Neural cell (in vitro differentiated cells): ENCODE data around the gene MGAT5. TPM values are rescaled to one million over a fixed set of nuclear protein-coding genes. Genes with fewer than 3 reads are reported as not detected.

Experiments
- H2AFZ ChIP-seq: fragments of 200-600, 300-800 bp; sonication (generic), shearing (Covaris generic); 2 replicates; pipeline ENCODE4 v1.6.0; 2014; ENCODE audit warnings: low read depth, mild to moderate bottlenecking, antibody characterized with exemption, low read length, moderate library complexity
- H3F3A ChIP-seq: fragments of 200-600 bp; shearing (Covaris generic); 2 replicates; pipeline ENCODE4 v1.6.1; 2016; ENCODE audit warnings: mild to moderate bottlenecking, moderate library complexity, mixed read lengths, antibody characterized with exemption, low read length; ENCODE audit not compliant: insufficient read depth, poor library complexity, severe bottlenecking
- H3K27ac ChIP-seq: fragments of 200-600, 300-800 bp; sonication (generic), shearing (Covaris generic); 2 replicates; pipeline ENCODE4 v1.5.1; 2014; ENCODE audit warnings: mild to moderate bottlenecking, low read length, moderate library complexity
- H3K27me3 ChIP-seq: fragments of 300-800, 200-600 bp; sonication (generic), shearing (Covaris generic); 2 replicates; pipeline ENCODE4 v1.6.0; 2014; ENCODE audit warnings: mild to moderate bottlenecking, low read depth, low read length, moderate library complexity; ENCODE audit not compliant: insufficient read depth
- H3K36me3 ChIP-seq: fragments of 300-800, 200-600 bp; sonication (generic), shearing (Covaris generic); 2 replicates; pipeline ENCODE4 v1.5.1; 2014; ENCODE audit warnings: mild to moderate bottlenecking, antibody characterized with exemption, low read length, moderate library complexity; ENCODE audit not compliant: insufficient read depth
- H3K4me2 ChIP-seq: fragments of 300-800, 200-600 bp; sonication (generic), shearing (Covaris generic); 2 replicates; pipeline ENCODE4 v1.6.0; 2014; ENCODE audit warnings: mild to moderate bottlenecking, low read length
- H3K4me3 ChIP-seq: fragments of 300-800, 200-600 bp; sonication (generic), shearing (Covaris generic); 2 replicates; pipeline ENCODE4 v1.5.1; 2014; ENCODE audit warnings: mild to moderate bottlenecking, low read length, moderate library complexity
- H3K79me2 ChIP-seq: fragments of 200-600 bp; shearing (Covaris generic); replicated peaks from 2 replicates; pipeline ENCODE4 v1.6.0; 2014; ENCODE audit warnings: mild to moderate bottlenecking, low read length, moderate library complexity; ENCODE audit not compliant: insufficient read depth
- H3K9ac ChIP-seq: fragments of 300-800, 200-600 bp; sonication (generic), shearing (Covaris generic); 2 replicates; pipeline ENCODE4 v1.6.1; 2016; ENCODE audit warnings: mild to moderate bottlenecking, low read length, mixed read lengths
- H3K9me2 ChIP-seq: fragments of 200-600 bp; shearing (Covaris generic); 2 replicates; pipeline ENCODE4 v1.6.1; 2016; ENCODE audit warnings: mild to moderate bottlenecking, low read length, mixed read lengths; ENCODE audit not compliant: insufficient read depth
- H3K9me3 ChIP-seq: fragments of 200-600, 300-800 bp; sonication (generic), shearing (Covaris generic); 2 replicates; pipeline ENCODE4 v1.6.1; 2016; ENCODE audit warnings: mild to moderate bottlenecking, mixed run types, low read length, moderate library complexity, mixed read lengths
- H4K20me1 ChIP-seq: fragments of 200-600 bp; shearing (Covaris generic); 2 replicates; pipeline ENCODE4 v1.6.1; 2016; ENCODE audit warnings: mild to moderate bottlenecking, mixed run types; ENCODE audit not compliant: insufficient read depth
- CTCF ChIP-seq: fragments of 450-650 bp; IDR thresholded peaks from 2 replicates; pipeline ENCODE4 v1.5.1; 2014; ENCODE audit warnings: antibody characterized with exemption, mild to moderate bottlenecking, moderate library complexity; ENCODE audit not compliant: poor library complexity, severe bottlenecking
- EP300 ChIP-seq: fragments of 450-650 bp; conservative IDR thresholded peaks from 2 replicates; pipeline ENCODE4 v1.6.1; 2014; ENCODE audit warnings: antibody characterized with exemption, mild to moderate bottlenecking, moderate library complexity; ENCODE audit not compliant: poor library complexity, severe bottlenecking
- EZH2 ChIP-seq: fragments of 200-600, 300-800 bp; shearing (Covaris generic), sonication (generic); IDR thresholded peaks from 2 replicates; pipeline ENCODE4 v1.6.1; 2014; ENCODE audit warnings: antibody characterized with exemption, low read length, borderline replicate concordance, mild to moderate bottlenecking; ENCODE audit not compliant: insufficient read depth, poor library complexity, severe bottlenecking
- MXI1 ChIP-seq: fragments of 450-650 bp; conservative IDR thresholded peaks from 2 replicates; pipeline ENCODE4 v1.6.1; 2014; ENCODE audit warnings: antibody characterized with exemption, mild to moderate bottlenecking; ENCODE audit not compliant: poor library complexity, severe bottlenecking
- POLR2AphosphoS5 ChIP-seq: IDR thresholded peaks from 2 replicates; pipeline ENCODE4 v1.6.1; 2012
- RAD21 ChIP-seq: fragments of 450-650 bp; conservative IDR thresholded peaks from 2 replicates; pipeline ENCODE4 v1.6.1; 2014; ENCODE audit warnings: antibody characterized with exemption, mild to moderate bottlenecking, moderate library complexity
- REST ChIP-seq: IDR thresholded peaks from 2 replicates; pipeline ENCODE4 v1.6.1; 2012; ENCODE audit warnings: borderline replicate concordance
- SMC3 ChIP-seq: fragments of 450-650 bp; conservative IDR thresholded peaks from 2 replicates; pipeline ENCODE4 v1.6.1; 2014; ENCODE audit warnings: antibody characterized with exemption, mild to moderate bottlenecking, moderate library complexity; ENCODE audit not compliant: poor library complexity
- TAF1 ChIP-seq: IDR thresholded peaks from 2 replicates; pipeline ENCODE4 v1.6.1; 2012; ENCODE audit warnings: low read depth
- polyA plus RNA-seq: library from polyadenylated mRNA; depleted of rRNA; stranded (reverse); fragments of >200 nt; gene quantifications from 2 replicates; pipeline ENCODE4 v1.2.3, GENCODE V29; 2014

The MGAT5 gene
- polyA plus RNA-seq, 1 donor from 2014 or later: 40.9 TPM

DNA sequence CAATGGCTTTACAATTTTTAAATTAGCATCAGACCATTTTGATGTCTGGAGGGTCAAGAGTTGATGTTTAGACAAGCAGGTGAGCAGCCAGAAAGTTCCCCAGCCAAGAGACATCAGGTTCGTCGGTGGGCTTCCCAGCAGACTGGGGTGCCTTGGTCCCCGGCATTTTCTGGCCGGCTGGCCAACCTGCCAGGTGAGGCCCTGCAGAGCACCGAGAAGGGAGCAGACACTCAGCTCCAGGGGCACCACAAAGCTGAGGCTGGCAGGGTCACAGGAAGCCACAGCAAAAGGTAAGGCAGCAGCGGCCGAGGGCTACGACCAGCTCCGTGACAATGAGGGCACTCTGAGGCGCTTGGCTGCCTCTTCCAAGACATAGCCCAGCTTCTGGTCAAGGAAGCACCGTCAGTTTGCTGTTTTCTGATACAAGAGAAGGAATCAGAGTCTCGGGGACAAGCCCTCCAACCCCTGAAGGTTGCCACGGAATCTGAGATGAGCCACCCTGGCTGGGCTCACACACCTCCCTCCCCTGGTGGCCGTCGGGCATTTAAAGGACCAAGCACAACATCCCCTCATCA is 229.0 kb downstream of the MGAT5 start:
- Histone ChIP-seq H3K4me3 (no peak overlapping the region), H3K9me3 (no peaks in the 10 kb centered on the region), H2AFZ (no peak overlapping the region), H3K9ac (no peak overlapping the region), H3K9me2 (no peaks in the 10 kb centered on the region), H3K27ac (no peak overlapping the region), H3F3A (no peaks in the 10 kb centered on the region), H3K79me2 (no peaks in the 10 kb centered on the region), H4K20me1 (no peaks in the 10 kb centered on the region), H3K36me3 (no peaks in the 10 kb centered on the region), H3K27me3 (no peaks in the 10 kb centered on the region), H3K4me2 (no peak overlapping the region)
- TF ChIP-seq RAD21 (no peak), TAF1 (no peak), CTCF (no peak), SMC3 (no peak), EP300 (no peak), MXI1 (no peak), EZH2 (no peak), REST (no peak), POLR2AphosphoS5 (no peak)

- TF ChIP-seq EZH2: no peak
- no peak for TF ChIP-seq CTCF
- TF ChIP-seq POLR2AphosphoS5: no peak
- no peak for TF ChIP-seq REST
- no peak for TF ChIP-seq RAD21
- TF ChIP-seq MXI1: no peak
- TF ChIP-seq TAF1: no peak
- TF ChIP-seq SMC3: no peak
- TF ChIP-seq EP300: no peak
- H3K9me3 ChIP-seq: no peaks in the 10 kb centered on the region
- H3K27ac ChIP-seq: no peak overlapping the region
Measured at GRCh38 chr2:134489732-134490384, 236.0 kb downstream of the MGAT5 start.

More at GRCh38 chr2:134489732-134490384, 236.0 kb downstream of the MGAT5 start:
- Histone ChIP-seq H3K9me2 (no peaks in the 10 kb centered on the region), H3K9ac (no peak overlapping the region), H4K20me1 (no peaks in the 10 kb centered on the region), H3K36me3 (no peaks in the 10 kb centered on the region), H3F3A (no peaks in the 10 kb centered on the region), H2AFZ (no peak overlapping the region), H3K27me3 (no peaks in the 10 kb centered on the region), H3K4me2 (no peak overlapping the region), H3K79me2 (no peaks in the 10 kb centered on the region), H3K4me3 (no peak overlapping the region)
